ENCODE measurements around the gene SPATS2.
A peak's percentile ranks its signal among the peaks of the same experiment; 100 is the strongest.

The SPATS2 gene

DNA sequence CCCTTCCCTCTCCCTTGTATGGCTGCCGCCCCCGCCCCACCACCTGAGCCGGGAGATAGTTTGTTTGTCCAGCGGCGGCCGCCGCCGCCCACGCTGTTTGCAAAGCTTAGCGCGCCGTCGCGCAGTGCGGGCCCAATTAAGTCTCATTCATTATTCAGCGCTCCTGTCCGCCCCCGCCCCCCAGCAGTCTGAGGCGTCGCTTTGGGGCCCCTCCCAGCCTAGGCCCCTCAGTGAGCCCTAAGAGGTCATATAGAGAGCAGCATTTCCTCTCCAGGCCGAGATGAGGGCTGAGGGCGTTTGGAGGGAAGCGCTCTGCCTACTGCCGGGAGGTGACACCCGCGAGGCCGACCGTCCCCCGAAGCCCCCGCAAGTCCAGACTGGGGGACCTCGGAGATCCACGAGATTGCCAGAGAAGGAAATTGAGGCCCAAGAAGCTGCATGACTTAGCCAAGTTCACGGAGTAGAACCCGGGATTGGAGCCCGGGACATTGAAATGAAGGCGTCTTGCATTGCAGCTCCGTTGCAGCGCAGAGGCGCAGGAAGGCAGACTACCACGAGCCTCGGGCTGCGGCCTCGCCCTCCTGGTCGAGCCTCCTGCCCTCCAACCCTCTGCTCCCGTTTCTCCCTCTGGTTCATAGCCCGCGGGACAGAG, 20.5 kb upstream of the SPATS2 start, which contains the start of gene DNAJC22 (continued):
- TF ChIP-seq, protein P1, sequence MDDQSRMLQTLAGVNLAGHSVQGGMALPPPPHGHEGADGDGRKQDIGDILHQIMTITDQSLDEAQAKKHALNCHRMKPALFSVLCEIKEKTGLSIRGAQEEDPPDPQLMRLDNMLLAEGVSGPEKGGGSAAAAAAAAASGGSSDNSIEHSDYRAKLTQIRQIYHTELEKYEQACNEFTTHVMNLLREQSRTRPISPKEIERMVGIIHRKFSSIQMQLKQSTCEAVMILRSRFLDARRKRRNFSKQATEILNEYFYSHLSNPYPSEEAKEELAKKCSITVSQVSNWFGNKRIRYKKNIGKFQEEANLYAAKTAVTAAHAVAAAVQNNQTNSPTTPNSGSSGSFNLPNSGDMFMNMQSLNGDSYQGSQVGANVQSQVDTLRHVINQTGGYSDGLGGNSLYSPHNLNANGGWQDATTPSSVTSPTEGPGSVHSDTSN (CRISPR knock-in tag; IDR thresholded peaks at IDR 0.05), result no peak
- TF ChIP-seq, protein P2, sequence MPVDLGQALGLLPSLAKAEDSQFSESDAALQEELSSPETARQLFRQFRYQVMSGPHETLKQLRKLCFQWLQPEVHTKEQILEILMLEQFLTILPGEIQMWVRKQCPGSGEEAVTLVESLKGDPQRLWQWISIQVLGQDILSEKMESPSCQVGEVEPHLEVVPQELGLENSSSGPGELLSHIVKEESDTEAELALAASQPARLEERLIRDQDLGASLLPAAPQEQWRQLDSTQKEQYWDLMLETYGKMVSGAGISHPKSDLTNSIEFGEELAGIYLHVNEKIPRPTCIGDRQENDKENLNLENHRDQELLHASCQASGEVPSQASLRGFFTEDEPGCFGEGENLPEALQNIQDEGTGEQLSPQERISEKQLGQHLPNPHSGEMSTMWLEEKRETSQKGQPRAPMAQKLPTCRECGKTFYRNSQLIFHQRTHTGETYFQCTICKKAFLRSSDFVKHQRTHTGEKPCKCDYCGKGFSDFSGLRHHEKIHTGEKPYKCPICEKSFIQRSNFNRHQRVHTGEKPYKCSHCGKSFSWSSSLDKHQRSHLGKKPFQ (tag by site-specific recombination; IDR thresholded peaks at IDR 0.05), result no peak
- TF ChIP-seq, protein P3, sequence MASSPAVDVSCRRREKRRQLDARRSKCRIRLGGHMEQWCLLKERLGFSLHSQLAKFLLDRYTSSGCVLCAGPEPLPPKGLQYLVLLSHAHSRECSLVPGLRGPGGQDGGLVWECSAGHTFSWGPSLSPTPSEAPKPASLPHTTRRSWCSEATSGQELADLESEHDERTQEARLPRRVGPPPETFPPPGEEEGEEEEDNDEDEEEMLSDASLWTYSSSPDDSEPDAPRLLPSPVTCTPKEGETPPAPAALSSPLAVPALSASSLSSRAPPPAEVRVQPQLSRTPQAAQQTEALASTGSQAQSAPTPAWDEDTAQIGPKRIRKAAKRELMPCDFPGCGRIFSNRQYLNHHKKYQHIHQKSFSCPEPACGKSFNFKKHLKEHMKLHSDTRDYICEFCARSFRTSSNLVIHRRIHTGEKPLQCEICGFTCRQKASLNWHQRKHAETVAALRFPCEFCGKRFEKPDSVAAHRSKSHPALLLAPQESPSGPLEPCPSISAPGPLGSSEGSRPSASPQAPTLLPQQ (tag by site-specific recombination; IDR thresholded peaks at IDR 0.05), result no peak
- TF ChIP-seq, protein P4, sequence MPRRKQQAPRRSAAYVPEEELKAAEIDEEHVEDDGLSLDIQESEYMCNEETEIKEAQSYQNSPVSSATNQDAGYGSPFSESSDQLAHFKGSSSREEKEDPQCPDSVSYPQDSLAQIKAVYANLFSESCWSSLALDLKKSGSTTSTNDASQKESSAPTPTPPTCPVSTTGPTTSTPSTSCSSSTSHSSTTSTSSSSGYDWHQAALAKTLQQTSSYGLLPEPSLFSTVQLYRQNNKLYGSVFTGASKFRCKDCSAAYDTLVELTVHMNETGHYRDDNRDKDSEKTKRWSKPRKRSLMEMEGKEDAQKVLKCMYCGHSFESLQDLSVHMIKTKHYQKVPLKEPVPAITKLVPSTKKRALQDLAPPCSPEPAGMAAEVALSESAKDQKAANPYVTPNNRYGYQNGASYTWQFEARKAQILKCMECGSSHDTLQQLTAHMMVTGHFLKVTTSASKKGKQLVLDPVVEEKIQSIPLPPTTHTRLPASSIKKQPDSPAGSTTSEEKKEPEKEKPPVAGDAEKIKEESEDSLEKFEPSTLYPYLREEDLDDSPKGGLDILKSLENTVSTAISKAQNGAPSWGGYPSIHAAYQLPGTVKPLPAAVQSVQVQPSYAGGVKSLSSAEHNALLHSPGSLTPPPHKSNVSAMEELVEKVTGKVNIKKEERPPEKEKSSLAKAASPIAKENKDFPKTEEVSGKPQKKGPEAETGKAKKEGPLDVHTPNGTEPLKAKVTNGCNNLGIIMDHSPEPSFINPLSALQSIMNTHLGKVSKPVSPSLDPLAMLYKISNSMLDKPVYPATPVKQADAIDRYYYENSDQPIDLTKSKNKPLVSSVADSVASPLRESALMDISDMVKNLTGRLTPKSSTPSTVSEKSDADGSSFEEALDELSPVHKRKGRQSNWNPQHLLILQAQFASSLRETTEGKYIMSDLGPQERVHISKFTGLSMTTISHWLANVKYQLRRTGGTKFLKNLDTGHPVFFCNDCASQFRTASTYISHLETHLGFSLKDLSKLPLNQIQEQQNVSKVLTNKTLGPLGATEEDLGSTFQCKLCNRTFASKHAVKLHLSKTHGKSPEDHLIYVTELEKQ (tag by site-specific recombination; IDR thresholded peaks at IDR 0.05; ENCODE audit: borderline replicate concordance), result no peak
- TF ChIP-seq, protein P5, sequence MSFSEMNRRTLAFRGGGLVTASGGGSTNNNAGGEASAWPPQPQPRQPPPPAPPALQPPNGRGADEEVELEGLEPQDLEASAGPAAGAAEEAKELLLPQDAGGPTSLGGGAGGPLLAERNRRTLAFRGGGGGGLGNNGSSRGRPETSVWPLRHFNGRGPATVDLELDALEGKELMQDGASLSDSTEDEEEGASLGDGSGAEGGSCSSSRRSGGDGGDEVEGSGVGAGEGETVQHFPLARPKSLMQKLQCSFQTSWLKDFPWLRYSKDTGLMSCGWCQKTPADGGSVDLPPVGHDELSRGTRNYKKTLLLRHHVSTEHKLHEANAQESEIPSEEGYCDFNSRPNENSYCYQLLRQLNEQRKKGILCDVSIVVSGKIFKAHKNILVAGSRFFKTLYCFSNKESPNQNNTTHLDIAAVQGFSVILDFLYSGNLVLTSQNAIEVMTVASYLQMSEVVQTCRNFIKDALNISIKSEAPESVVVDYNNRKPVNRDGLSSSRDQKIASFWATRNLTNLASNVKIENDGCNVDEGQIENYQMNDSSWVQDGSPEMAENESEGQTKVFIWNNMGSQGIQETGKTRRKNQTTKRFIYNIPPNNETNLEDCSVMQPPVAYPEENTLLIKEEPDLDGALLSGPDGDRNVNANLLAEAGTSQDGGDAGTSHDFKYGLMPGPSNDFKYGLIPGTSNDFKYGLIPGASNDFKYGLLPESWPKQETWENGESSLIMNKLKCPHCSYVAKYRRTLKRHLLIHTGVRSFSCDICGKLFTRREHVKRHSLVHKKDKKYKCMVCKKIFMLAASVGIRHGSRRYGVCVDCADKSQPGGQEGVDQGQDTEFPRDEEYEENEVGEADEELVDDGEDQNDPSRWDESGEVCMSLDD (tag by site-specific recombination; IDR thresholded peaks at IDR 0.05), result no peak
- TF ChIP-seq ZNF214 (tag by site-specific recombination; IDR thresholded peaks at IDR 0.05; ENCODE audit: borderline replicate concordance), result no peak
- TF ChIP-seq ZFP3 (tag by site-specific recombination; IDR thresholded peaks at IDR 0.05; ENCODE audit: low read depth), result no peak
- TF ChIP-seq ZNF658 (tag by site-specific recombination; IDR thresholded peaks at IDR 0.05), result no peak
- no peak for TF ChIP-seq WT1 (tag by site-specific recombination; IDR thresholded peaks at IDR 0.05)
- no peak for TF ChIP-seq ZBTB21 (tag by site-specific recombination; IDR thresholded peaks at IDR 0.05)
- TF ChIP-seq, protein P6, sequence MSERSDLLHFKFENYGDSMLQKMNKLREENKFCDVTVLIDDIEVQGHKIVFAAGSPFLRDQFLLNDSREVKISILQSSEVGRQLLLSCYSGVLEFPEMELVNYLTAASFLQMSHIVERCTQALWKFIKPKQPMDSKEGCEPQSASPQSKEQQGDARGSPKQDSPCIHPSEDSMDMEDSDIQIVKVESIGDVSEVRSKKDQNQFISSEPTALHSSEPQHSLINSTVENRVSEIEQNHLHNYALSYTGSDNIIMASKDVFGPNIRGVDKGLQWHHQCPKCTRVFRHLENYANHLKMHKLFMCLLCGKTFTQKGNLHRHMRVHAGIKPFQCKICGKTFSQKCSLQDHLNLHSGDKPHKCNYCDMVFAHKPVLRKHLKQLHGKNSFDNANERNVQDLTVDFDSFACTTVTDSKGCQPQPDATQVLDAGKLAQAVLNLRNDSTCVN (tag by site-specific recombination; optimal IDR thresholded peaks at IDR 0.05), result peak; percentile 61
- TF ChIP-seq ZNF629 (tag by site-specific recombination; IDR thresholded peaks at IDR 0.05), result no peak; the same call in 1 of the 2 replicates
- no peak for TF ChIP-seq FEZF1 (tag by site-specific recombination; IDR thresholded peaks at IDR 0.05)
- no peak for TF ChIP-seq ZNF302 (tag by site-specific recombination; IDR thresholded peaks at IDR 0.05; ENCODE audit: low read depth)
- TF ChIP-seq ZNF121 (tag by site-specific recombination; IDR thresholded peaks at IDR 0.05), result peak; percentile 96
- no peak for TF ChIP-seq KLF7 (tag by site-specific recombination; IDR thresholded peaks at IDR 0.05; ENCODE audit: borderline replicate concordance)
- no peak for TF ChIP-seq ZNF791 (tag by site-specific recombination; IDR thresholded peaks at IDR 0.05)
- TF ChIP-seq HOXD13 (CRISPR knock-in tag; IDR thresholded peaks at IDR 0.05; ENCODE audit: borderline replicate concordance), result no peak
- TF ChIP-seq ZNF311 (tag by site-specific recombination; IDR thresholded peaks at IDR 0.05; ENCODE audit: borderline replicate concordance), result no peak
- TF ChIP-seq SCRT1 (tag by site-specific recombination; IDR thresholded peaks at IDR 0.05; ENCODE audit: borderline replicate concordance), result no peak
- TF ChIP-seq MYNN (tag by site-specific recombination; IDR thresholded peaks at IDR 0.05; ENCODE audit: borderline replicate concordance), result no peak
- TF ChIP-seq IKZF3 (tag by site-specific recombination; IDR thresholded peaks at IDR 0.05), result peak; percentile 62; the same call in 1 of the 2 replicates
- no peak for TF ChIP-seq ZFP41 (tag by site-specific recombination; IDR thresholded peaks at IDR 0.05; ENCODE audit: borderline replicate concordance)
- TF ChIP-seq ZNF621 (tag by site-specific recombination; IDR thresholded peaks at IDR 0.05), result no peak
- no peak for TF ChIP-seq GFI1B (tag by site-specific recombination; IDR thresholded peaks at IDR 0.05)
- TF ChIP-seq, protein P7, sequence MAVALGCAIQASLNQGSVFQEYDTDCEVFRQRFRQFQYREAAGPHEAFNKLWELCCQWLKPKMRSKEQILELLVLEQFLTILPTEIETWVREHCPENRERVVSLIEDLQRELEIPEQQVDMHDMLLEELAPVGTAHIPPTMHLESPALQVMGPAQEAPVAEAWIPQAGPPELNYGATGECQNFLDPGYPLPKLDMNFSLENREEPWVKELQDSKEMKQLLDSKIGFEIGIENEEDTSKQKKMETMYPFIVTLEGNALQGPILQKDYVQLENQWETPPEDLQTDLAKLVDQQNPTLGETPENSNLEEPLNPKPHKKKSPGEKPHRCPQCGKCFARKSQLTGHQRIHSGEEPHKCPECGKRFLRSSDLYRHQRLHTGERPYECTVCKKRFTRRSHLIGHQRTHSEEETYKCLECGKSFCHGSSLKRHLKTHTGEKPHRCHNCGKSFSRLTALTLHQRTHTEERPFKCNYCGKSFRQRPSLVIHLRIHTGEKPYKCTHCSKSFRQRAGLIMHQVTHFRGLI (tag by site-specific recombination; IDR thresholded peaks at IDR 0.05), result no peak; the same call in 1 of the 2 replicates
